Transverse colon (tissue), 4 donors: ENCODE results near the gene SIRT5.

Experiments
- POLR2A ChIP-seq: fragments of 450-650 bp; IDR thresholded peaks from one replicate; pipeline ENCODE4 v1.6.1; 2016; ENCODE audit warnings: antibody characterized with exemption, mild to moderate bottlenecking, moderate library complexity
- POLR2AphosphoS5 ChIP-seq, 3 donors: sonication (generic); formaldehyde crosslinking; IDR thresholded peaks; one replicate each; pipeline ENCODE4 v1.6.1; 2016; ENCODE audit warnings: antibody characterized with exemption in 3 of 3
- TF ChIP-seq, protein P1 (sequence below), 5 experiments: fragments of 200-600 bp in 3 of 5; fragments of 450-650 bp in 2 of 5; sonication (generic) in 3 of 5; IDR thresholded peaks; 1 replicate in 2 of 5; 2 replicates in 3 of 5; pipeline ENCODE4 v1.5.1; 2016 to 2017; ENCODE audit warnings: antibody characterized with exemption in 5 of 5, inconsistent platforms in 3 of 5, mild to moderate bottlenecking in 2 of 5, moderate library complexity in 1 of 5

DNA sequence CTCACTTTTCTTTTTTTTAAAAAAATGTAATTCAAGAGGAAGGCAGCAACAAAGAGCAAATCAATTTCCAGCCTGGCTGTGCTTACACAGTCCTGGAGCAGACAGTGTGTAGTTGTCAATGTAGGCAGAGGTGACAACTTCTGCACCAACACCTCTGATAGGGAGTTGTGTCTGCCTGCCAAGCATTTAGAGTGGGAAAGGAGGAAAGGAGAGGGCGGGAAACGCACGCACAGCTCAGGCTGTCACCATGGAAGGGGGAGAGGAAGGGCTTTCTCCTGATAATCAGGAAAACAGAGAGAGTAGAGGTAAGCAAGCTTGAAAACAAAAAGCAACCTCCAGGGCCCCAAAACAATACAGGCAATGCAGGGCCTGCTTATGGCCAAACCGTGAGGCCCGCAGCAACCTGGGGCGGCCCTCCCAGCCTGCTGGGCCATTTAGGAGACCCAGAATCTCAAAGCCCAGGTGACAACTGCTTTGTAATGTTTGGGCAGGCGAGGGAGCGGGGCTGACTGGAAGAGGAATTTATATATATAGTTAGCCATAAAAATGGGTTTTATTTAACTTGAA, 45.5 kb upstream of the SIRT5 start:
- TF ChIP-seq POLR2A, result no peak
- TF ChIP-seq, protein P1, sequence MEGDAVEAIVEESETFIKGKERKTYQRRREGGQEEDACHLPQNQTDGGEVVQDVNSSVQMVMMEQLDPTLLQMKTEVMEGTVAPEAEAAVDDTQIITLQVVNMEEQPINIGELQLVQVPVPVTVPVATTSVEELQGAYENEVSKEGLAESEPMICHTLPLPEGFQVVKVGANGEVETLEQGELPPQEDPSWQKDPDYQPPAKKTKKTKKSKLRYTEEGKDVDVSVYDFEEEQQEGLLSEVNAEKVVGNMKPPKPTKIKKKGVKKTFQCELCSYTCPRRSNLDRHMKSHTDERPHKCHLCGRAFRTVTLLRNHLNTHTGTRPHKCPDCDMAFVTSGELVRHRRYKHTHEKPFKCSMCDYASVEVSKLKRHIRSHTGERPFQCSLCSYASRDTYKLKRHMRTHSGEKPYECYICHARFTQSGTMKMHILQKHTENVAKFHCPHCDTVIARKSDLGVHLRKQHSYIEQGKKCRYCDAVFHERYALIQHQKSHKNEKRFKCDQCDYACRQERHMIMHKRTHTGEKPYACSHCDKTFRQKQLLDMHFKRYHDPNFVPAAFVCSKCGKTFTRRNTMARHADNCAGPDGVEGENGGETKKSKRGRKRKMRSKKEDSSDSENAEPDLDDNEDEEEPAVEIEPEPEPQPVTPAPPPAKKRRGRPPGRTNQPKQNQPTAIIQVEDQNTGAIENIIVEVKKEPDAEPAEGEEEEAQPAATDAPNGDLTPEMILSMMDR (IDR thresholded peaks at IDR 0.05), result no peak
- no peak for TF ChIP-seq POLR2AphosphoS5 (IDR thresholded peaks at IDR 0.05)
